ENCODE results near the gene ARHGAP22.

ARHGAP22 gene

DNA sequence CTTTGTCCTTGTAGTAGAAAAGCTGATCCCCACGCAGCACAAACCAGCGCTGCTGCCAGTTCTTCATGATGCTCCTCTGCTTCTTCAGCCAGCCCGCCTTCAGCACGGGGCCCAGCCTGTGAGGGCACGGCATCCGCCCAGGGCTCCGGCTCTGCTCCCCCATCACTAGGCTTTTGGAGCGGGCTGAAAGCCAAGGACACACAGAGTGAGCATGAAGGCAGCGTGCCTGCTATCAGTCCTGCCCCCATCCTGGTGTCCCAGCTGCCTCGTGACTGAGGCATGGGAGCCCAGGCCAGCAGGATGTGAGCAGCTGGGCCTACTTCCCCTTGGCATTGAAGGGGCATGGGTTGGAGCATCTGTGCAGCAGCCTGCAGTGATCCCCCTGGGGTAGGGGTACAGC is 21.9 kb downstream of the ARHGAP22 start:
- H3K27ac ChIP-seq (ENCODE audit: low read depth, low read length, severe bottlenecking) = no peak overlapping the region
- peaks cover 9% of the 10 kb centered on the region for H3K4me1 ChIP-seq (ENCODE audit: control insufficient read depth, insufficient read depth, low read length, poor library complexity, severe bottlenecking)
- H3K4me3 ChIP-seq (ENCODE audit: extremely low read depth, insufficient read depth, low read length, poor library complexity, severe bottlenecking) = no peak overlapping the region
- H3K9me3 ChIP-seq (ENCODE audit: control insufficient read depth, low read length) = peaks cover 8% of the 10 kb centered on the region
- H3K36me3 ChIP-seq (ENCODE audit: control insufficient read depth, insufficient read depth, low read length) = no peaks in the 10 kb centered on the region
- WGBS, 2 experiments (ENCODE audit: insufficient coverage in 2 of 2) = 92 to 97% methylated on average over 6 to 9 of the region's 10 CpGs

DNA sequence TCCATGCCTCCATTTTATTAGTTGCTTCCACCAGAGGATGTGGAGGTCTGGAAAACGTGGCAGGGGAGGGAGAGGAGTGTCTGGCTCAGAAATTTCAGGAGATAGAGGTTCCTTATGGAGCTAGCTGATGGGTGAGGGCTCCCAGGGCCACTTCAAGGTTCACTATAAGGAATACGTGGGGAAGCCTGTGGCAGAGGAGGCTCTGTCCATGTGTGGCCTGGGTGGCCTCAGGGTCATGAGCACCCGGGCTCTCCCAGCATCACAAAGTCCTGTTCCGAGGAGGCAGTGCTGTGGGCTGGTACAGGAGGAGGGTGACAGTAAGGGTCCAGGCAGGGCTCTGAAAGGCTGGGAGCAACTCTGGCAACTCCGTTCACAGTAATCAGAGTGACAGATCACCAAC is 24.6 kb downstream of the ARHGAP22 start:
- H3K36me3 ChIP-seq (ENCODE audit: control insufficient read depth, insufficient read depth, low read length) = no peaks in the 10 kb centered on the region
- H3K4me1 ChIP-seq (ENCODE audit: control insufficient read depth, insufficient read depth, low read length, poor library complexity, severe bottlenecking) = peaks cover 9% of the 10 kb centered on the region
- H3K27ac ChIP-seq (ENCODE audit: low read depth, low read length, severe bottlenecking) = peak overlapping the region; percentile 92
- peaks cover 1% of the 10 kb centered on the region for H3K9me3 ChIP-seq (ENCODE audit: control insufficient read depth, low read length)
- H3K4me3 ChIP-seq (ENCODE audit: extremely low read depth, insufficient read depth, low read length, poor library complexity, severe bottlenecking) = no peak overlapping the region
- 94 to 96% methylated on average over 5 of the region's 5 CpGs for WGBS, 2 experiments (ENCODE audit: insufficient coverage in 2 of 2)

DNA sequence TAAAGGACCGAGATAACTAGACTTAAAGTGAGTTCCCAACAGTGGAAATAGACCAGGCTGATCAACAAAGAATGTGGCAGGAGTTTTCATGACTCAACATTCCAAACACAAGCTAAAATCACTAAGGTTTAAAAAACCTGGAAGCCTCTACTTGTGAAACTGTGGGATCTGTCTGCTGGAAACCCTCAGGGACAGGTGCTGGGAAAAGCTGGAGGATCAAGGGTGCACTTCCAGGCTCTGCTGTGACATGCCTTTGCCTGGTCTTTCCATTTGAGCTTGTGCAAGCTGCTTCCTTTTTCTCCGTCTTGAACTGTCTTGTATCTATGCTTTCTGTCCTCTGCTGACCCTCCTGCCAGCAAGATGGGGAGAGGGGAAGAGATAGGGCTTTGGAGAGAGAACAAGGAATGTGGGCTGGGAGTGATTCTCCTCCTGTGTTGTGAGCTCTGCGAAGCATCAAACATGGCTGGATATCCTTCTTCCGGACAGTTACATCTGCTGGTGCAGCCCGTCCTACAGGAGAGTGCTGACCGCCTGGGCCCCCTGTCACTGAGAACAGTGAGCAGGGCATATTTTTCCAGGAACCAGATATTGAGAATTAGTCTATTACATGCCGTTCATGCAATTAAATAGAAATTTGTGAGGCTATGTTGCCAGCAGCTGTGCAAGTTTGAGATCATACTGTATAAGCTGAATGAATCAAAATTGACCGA is 25.5 kb downstream of the ARHGAP22 start:
- Histone ChIP-seq H3K27ac (ENCODE audit: low read depth, low read length, severe bottlenecking) (peak overlapping the region; percentile 92), H3K4me3 (ENCODE audit: extremely low read depth, insufficient read depth, low read length, poor library complexity, severe bottlenecking) (no peak overlapping the region), H3K4me1 (ENCODE audit: control insufficient read depth, insufficient read depth, low read length, poor library complexity, severe bottlenecking) (peaks cover 9% of the 10 kb centered on the region), H3K9me3 (ENCODE audit: control insufficient read depth, low read length) (no peaks in the 10 kb centered on the region), H3K36me3 (ENCODE audit: control insufficient read depth, insufficient read depth, low read length) (no peaks in the 10 kb centered on the region)
- whole genome bisulfite sequencing, 2 experiments (ENCODE audit: insufficient coverage in 2 of 2) = 63 to 81% methylated on average over 7 of the region's 8 CpGs

DNA sequence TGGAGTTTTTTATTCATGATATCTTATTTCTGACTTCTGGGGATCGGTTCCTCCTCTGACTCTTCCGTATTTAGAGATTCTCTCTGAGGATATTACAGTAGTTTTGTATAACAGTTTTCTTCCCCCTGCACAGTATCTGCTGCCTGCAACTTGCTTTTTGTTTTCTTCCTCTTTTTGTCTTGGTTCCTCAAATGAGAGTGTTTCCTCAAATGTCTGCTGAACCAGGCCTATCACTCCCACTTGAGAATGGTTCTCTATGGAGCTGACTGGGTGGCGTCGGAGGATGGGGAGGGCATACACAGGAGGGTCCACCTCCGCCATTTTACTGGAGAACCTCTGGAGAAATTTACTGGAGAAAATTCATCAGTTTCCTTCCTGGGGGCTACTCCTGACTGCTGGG is 27.7 kb downstream of the ARHGAP22 start:
- 91 to 97% methylated on average over 3 to 4 of the region's 5 CpGs for WGBS, 2 experiments (ENCODE audit: insufficient coverage in 2 of 2)
- Histone ChIP-seq H3K9me3 (ENCODE audit: control insufficient read depth, low read length) (no peaks in the 10 kb centered on the region), H3K36me3 (ENCODE audit: control insufficient read depth, insufficient read depth, low read length) (no peaks in the 10 kb centered on the region), H3K4me1 (ENCODE audit: control insufficient read depth, insufficient read depth, low read length, poor library complexity, severe bottlenecking) (peaks cover 9% of the 10 kb centered on the region), H3K4me3 (ENCODE audit: extremely low read depth, insufficient read depth, low read length, poor library complexity, severe bottlenecking) (no peak overlapping the region), H3K27ac (ENCODE audit: low read depth, low read length, severe bottlenecking) (no peak overlapping the region)

DNA sequence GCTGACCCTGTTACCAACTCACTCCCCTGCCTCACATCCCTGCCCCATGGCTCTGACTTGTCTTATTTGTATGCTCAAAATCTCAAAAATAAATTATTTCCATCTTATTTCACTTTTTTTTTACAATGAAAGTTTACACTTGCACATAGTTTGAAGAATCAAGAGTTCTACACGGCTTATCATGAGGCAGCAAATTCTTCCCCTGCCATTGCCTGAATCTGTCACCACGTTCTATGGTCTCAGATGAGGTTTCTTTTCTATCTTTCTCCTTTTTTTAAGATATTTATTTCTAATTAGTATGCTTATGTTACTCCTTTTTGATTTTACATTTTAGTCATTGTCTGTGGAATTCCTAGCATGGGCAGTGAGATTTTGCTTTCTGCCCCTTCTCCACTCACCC is 28.4 kb downstream of the ARHGAP22 start:
- Histone ChIP-seq H3K4me1 (ENCODE audit: control insufficient read depth, insufficient read depth, low read length, poor library complexity, severe bottlenecking) (peaks cover 9% of the 10 kb centered on the region), H3K27ac (ENCODE audit: low read depth, low read length, severe bottlenecking) (no peak overlapping the region), H3K4me3 (ENCODE audit: extremely low read depth, insufficient read depth, low read length, poor library complexity, severe bottlenecking) (no peak overlapping the region), H3K9me3 (ENCODE audit: control insufficient read depth, low read length) (no peaks in the 10 kb centered on the region), H3K36me3 (ENCODE audit: control insufficient read depth, insufficient read depth, low read length) (no peaks in the 10 kb centered on the region)
- WGBS, 2 experiments (ENCODE audit: insufficient coverage in 2 of 2) = 86 to 100% methylated on average over 1 of the region's 2 CpGs

DNA sequence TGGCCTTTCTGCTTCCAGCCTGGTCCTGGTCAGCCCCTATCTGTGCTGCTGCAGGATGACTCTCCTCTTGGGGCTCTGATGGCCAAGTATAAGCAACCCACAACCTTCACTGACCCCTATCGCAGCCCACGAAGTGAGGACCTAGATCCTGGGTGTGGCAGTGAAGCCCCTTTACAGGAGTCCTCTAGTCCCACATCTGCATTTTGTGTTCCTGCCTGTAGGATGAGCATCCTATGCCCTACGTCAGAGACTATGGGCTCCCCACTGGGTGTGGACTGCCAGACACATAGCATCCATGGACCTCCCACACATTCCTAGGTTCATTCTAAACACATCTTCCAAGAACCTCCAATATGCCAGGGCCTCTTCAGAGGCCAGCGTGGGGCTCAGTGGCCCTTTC is 29.0 kb downstream of the ARHGAP22 start:
- Histone ChIP-seq H3K4me1 (ENCODE audit: control insufficient read depth, insufficient read depth, low read length, poor library complexity, severe bottlenecking) (peaks cover 9% of the 10 kb centered on the region), H3K9me3 (ENCODE audit: control insufficient read depth, low read length) (no peaks in the 10 kb centered on the region), H3K27ac (ENCODE audit: low read depth, low read length, severe bottlenecking) (no peak overlapping the region), H3K36me3 (ENCODE audit: control insufficient read depth, insufficient read depth, low read length) (no peaks in the 10 kb centered on the region), H3K4me3 (ENCODE audit: extremely low read depth, insufficient read depth, low read length, poor library complexity, severe bottlenecking) (no peak overlapping the region)
- 88 to 90% methylated on average over 4 of the region's 4 CpGs for WGBS, 2 experiments (ENCODE audit: insufficient coverage in 2 of 2)

DNA sequence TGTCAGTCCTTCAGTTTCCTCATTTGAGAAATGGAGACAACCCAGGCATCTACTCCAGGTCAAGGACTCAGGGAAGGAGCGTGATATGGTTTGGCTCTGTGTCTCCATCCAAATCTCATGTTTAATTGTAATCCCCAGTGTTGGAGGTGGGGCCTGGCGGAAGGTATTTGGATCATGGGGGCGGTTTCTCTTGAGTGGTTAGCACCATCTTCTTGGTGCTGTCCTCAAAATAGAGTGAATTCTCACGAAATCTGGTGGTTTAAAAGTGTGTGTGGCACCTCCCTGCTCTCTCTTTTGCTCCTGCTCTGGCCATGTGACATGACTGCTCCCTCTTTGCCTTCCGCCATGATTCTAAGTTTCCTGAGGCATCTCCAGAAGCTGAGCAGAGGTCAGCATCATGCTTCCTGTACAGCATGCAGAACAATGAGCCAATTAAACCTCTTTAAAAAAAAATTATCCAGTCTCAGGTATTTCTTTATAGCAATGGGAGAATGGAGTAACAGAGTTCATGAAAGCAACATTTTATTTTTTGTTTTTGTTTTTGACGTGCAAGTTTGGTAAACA is 30.0 kb downstream of the ARHGAP22 start:
- H3K4me3 ChIP-seq (ENCODE audit: extremely low read depth, insufficient read depth, low read length, poor library complexity, severe bottlenecking) = no peak overlapping the region
- H3K9me3 ChIP-seq (ENCODE audit: control insufficient read depth, low read length) = no peaks in the 10 kb centered on the region
- H3K27ac ChIP-seq (ENCODE audit: low read depth, low read length, severe bottlenecking) = no peak overlapping the region
- H3K36me3 ChIP-seq (ENCODE audit: control insufficient read depth, insufficient read depth, low read length) = no peaks in the 10 kb centered on the region
- WGBS, 2 experiments (ENCODE audit: insufficient coverage in 2 of 2) = 65 to 83% methylated on average over 2 to 5 of the region's 6 CpGs
- peaks cover 7% of the 10 kb centered on the region for H3K4me1 ChIP-seq (ENCODE audit: control insufficient read depth, insufficient read depth, low read length, poor library complexity, severe bottlenecking)

DNA sequence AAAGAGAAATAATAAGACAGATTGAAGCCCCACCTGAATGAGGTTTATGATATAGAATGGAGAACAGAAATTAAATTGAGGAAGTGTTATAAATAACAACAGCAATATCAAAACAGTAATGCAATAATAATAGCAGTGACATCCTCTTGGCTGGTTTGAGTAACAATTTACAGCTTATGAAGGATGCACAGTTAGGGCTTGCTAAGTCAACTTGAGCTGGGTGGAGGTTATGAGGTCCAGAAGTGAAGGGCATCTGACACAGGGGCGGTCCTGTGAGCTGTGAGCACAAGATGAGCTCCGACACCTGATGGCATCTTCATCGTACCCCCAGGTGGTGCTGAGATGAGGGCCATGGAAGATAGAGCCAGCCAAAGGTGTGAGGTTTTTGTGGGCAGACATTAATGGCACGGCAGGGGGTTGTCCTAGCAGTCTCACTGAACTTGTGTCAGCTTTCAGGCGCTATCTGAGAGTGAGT is 30.5 kb downstream of the ARHGAP22 start:
- Histone ChIP-seq H3K4me1 (ENCODE audit: control insufficient read depth, insufficient read depth, low read length, poor library complexity, severe bottlenecking) (peaks cover 2% of the 10 kb centered on the region), H3K4me3 (ENCODE audit: extremely low read depth, insufficient read depth, low read length, poor library complexity, severe bottlenecking) (no peak overlapping the region)
- WGBS, 2 experiments (ENCODE audit: insufficient coverage in 2 of 2) = 94 to 100% methylated on average over 3 to 5 of the region's 5 CpGs

DNA sequence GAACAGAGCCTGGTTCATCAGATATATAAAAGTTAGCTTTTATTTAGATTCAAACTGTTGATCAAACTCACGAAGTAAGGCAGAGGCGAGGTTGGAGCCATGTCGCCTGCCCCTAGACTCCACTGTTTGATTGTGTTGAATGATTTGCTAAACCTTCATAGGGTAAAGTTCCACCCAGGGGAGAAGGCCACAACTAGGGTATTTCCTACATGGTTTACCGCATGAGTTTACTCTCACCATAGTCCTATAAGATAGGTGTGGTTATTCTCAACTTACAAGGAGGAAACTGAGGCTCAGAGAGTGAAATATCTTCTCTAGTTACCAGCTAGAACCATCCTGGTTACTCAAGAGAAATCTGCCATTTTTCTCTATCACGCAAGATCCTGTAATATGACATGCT is 31.8 kb downstream of the ARHGAP22 start:
- Histone ChIP-seq H3K4me1 (ENCODE audit: control insufficient read depth, insufficient read depth, low read length, poor library complexity, severe bottlenecking) (no peaks in the 10 kb centered on the region), H3K4me3 (ENCODE audit: extremely low read depth, insufficient read depth, low read length, poor library complexity, severe bottlenecking) (no peak overlapping the region), H3K9me3 (ENCODE audit: control insufficient read depth, low read length) (no peaks in the 10 kb centered on the region), H3K27ac (ENCODE audit: low read depth, low read length, severe bottlenecking) (no peak overlapping the region), H3K36me3 (ENCODE audit: control insufficient read depth, insufficient read depth, low read length) (no peaks in the 10 kb centered on the region)
- 94% methylated on average over 4 of the region's 5 CpGs; no CpG with 5 or more reads in 1 of the 2 experiments for WGBS, 2 experiments (ENCODE audit: insufficient coverage in 2 of 2)

More for the DNA sequence above, 30.5 kb downstream of the ARHGAP22 start:
- Histone ChIP-seq H3K9me3 (ENCODE audit: control insufficient read depth, low read length) (no peaks in the 10 kb centered on the region), H3K36me3 (ENCODE audit: control insufficient read depth, insufficient read depth, low read length) (no peaks in the 10 kb centered on the region), H3K27ac (ENCODE audit: low read depth, low read length, severe bottlenecking) (no peak overlapping the region)

DNA sequence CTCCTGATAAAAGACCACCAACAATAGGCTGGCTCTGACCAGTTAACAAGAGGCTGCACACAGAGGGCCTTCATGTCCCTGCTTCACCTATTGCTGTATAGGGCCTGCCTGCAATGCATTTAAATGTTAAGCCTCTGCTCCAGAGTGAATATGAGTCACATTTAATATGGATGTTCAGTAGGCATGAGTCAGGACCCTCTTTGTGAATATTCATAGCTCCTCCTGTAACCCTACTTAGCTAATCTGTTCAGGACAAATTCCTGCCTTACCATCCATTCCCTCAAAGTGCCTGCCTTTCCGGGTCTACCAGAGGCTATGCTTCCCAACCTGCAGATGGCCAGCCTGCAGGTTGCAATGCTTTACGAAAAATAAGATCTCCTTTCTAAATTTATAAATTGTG is 32.5 kb downstream of the ARHGAP22 start:
- H3K27ac ChIP-seq (ENCODE audit: low read depth, low read length, severe bottlenecking) = no peak overlapping the region
- H3K4me1 ChIP-seq (ENCODE audit: control insufficient read depth, insufficient read depth, low read length, poor library complexity, severe bottlenecking) = no peaks in the 10 kb centered on the region
- no peaks in the 10 kb centered on the region for H3K36me3 ChIP-seq (ENCODE audit: control insufficient read depth, insufficient read depth, low read length)
- 80 to 100% methylated on average over 1 of the region's 2 CpGs for WGBS, 2 experiments (ENCODE audit: insufficient coverage in 2 of 2)
- H3K9me3 ChIP-seq (ENCODE audit: control insufficient read depth, low read length) = no peaks in the 10 kb centered on the region
- no peak overlapping the region for H3K4me3 ChIP-seq (ENCODE audit: extremely low read depth, insufficient read depth, low read length, poor library complexity, severe bottlenecking)

DNA sequence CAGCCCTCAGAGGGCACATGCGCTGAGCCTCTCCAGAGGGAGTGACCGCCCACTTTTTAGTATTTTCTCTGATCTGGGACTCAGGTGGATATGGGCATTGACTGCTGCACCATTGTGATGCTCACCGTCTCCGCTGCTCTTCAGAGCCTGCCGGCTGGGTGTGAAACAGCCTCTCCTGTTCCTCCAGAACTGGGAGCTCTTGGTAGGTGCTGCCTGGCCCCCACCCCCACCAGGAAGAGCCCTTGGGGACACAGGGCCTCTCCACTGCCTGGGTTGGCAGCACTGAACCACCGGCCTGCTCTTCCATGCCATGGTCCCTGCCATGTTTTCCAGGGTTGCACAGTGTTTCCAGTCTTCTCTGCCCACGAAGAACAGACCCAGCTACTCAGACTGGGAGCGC is 36.3 kb downstream of the ARHGAP22 start:
- Histone ChIP-seq H3K4me3 (ENCODE audit: extremely low read depth, insufficient read depth, low read length, poor library complexity, severe bottlenecking) (no peak overlapping the region), H3K4me1 (ENCODE audit: control insufficient read depth, insufficient read depth, low read length, poor library complexity, severe bottlenecking) (no peaks in the 10 kb centered on the region), H3K36me3 (ENCODE audit: control insufficient read depth, insufficient read depth, low read length) (no peaks in the 10 kb centered on the region), H3K9me3 (ENCODE audit: control insufficient read depth, low read length) (no peaks in the 10 kb centered on the region), H3K27ac (ENCODE audit: low read depth, low read length, severe bottlenecking) (no peak overlapping the region)
- 84 to 88% methylated on average over 6 to 8 of the region's 8 CpGs for WGBS, 2 experiments (ENCODE audit: insufficient coverage in 2 of 2)

Data from mesodermal cell (in vitro differentiated cells).